Ascending aorta (tissue), 2 donors: Measurements from ENCODE around the gene PDGFB. TPM values are rescaled to one million over a fixed set of nuclear protein-coding genes. Genes with fewer than 3 reads are reported as not detected.

ENCODE experiments used
- DNase-seq, 2 donors: peaks; one replicate each; pipeline ENCODE4 v3.0.0-alpha.2; 2019; ENCODE audit warnings: low spot score in 2 of 2
- H3K27ac ChIP-seq, 2 donors: fragments of 200-600 bp; sonication (generic); one replicate each; pipeline ENCODE4 v1.5.1; 2016 to 2017; ENCODE audit warnings: mild to moderate bottlenecking in 1 of 2
- H3K27me3 ChIP-seq: fragments of 200-600 bp; sonication (generic); one replicate; pipeline ENCODE4 v1.5.1; 2017
- H3K36me3 ChIP-seq, 2 donors: fragments of 200-600 bp; sonication (generic); one replicate each; pipeline ENCODE4 v1.5.1; 2016
- H3K4me1 ChIP-seq, 2 donors: fragments of 200-600 bp; sonication (generic); one replicate each; pipeline ENCODE4 v1.5.1; 2016 to 2017; ENCODE audit warnings: mild to moderate bottlenecking in 1 of 2
- H3K4me3 ChIP-seq, 2 donors: fragments of 200-600 bp; sonication (generic); one replicate each; pipeline ENCODE4 v1.5.1; 2016 to 2017; ENCODE audit warnings: mild to moderate bottlenecking in 1 of 2
- H3K9me3 ChIP-seq, 2 donors: fragments of 200-600 bp; sonication (generic); one replicate each; pipeline ENCODE4 v1.5.1; 2016
- CTCF ChIP-seq, 3 experiments: fragments of 200-600 bp in 2 of 3; fragments of 450-650 bp in 1 of 3; sonication (generic) in 2 of 3; IDR thresholded peaks; one replicate each; pipeline ENCODE4 v1.5.1; 2016 to 2019; ENCODE audit warnings: antibody characterized with exemption in 3 of 3, mild to moderate bottlenecking in 1 of 3, moderate library complexity in 1 of 3
- intact Hi-C: fragments of 100-400 bp; cut with DNase I; formaldehyde crosslinking; loops from one replicate; pipeline ENCODE4 v1.15.1; 2023
- total RNA-seq: library from RNA; depleted of rRNA; stranded (reverse); fragments of >200 nt; gene quantifications from one replicate; pipeline ENCODE4 v1.1.0, GENCODE V29; 2016

The PDGFB gene
- total RNA-seq, 1 donor from 2014 or later = 8.9 TPM

DNA sequence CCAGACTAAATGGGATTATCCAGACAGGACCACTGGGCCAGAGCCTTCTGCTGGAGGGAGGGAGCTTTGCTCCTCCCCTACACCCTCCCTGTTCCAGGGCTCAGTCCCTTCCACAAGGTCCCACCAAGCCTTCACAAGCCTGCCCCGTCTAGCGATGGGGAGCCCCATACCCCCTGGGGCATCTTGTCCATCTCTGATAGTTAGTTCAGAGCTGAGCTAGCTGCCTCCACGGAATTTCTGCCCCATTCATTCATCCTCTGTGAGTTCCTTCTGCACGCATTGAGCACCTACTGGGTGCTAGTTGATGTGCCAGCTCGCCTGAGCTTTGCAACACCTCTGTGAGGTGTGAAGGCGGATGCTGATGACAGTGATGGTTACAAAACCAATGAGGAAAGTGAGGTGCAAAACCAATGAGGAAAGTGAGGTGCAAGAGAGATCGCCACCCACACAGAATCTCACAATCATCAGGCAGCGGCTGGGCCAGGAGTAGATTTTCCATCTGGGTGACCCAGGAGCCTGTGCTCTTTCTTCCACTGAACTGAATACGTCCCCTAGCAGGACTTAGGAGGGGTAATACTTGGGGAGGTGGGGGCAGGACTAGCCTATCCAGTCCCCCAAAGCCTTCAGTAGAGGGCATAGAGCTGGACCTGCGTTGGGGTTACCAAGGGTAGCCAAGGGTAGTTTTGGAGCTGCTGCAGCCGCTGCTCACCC lies 70.8 kb downstream of the PDGFB start:
- Histone ChIP-seq H3K4me1 (peaks cover 24 to 28% of the 10 kb centered on the region in 2 donors), H3K27ac (peak overlapping the region; percentile 47 to 56), H3K4me3 (no peak overlapping the region), H3K9me3 (no peaks in the 10 kb centered on the region), H3K36me3 (no peaks in the 10 kb centered on the region), H3K27me3 (no peaks in the 10 kb centered on the region)
- no peak for DNase-seq
- no peak for TF ChIP-seq CTCF (IDR thresholded peaks at IDR 0.05)
- intact Hi-C loops = loop anchor here (5.0 kb wide), 1 partner anchor 353 kb away; no protein-coding TSS in a partner anchor

Other genes with a start within 250 kb of the PDGFB start
- gene APOBEC3C, start 230.7 kb downstream of the PDGFB start, total RNA-seq = 9.5 TPM
- 0.75 TPM for gene APOBEC3D, start 223.9 kb downstream of the PDGFB start, total RNA-seq
- gene APOBEC3F, start 204.1 kb downstream of the PDGFB start, total RNA-seq = 0.11 TPM
- gene APOBEC3G, start 167.7 kb downstream of the PDGFB start, total RNA-seq = 9.3 TPM
- not detected for gene APOBEC3H, start 147.7 kb downstream of the PDGFB start, total RNA-seq
- gene CBX7, start 92.3 kb downstream of the PDGFB start, total RNA-seq = 261 TPM
- gene RPL3, start 74.6 kb upstream of the PDGFB start, total RNA-seq = 1,479 TPM
- 2.2 TPM for gene SYNGR1, start 105.0 kb upstream of the PDGFB start, total RNA-seq
- gene TAB1, start 154.8 kb upstream of the PDGFB start, total RNA-seq = 42.9 TPM
- 9.8 TPM for gene MGAT3, start 212.0 kb upstream of the PDGFB start, total RNA-seq